Measurements from ENCODE around the gene NR2F2. TPM values are rescaled to one million over a fixed set of nuclear protein-coding genes. Genes with fewer than 3 reads are reported as not detected.

Gene NR2F2
- total and polyA plus RNA-seq, 2 donors (not counting 1 experiment from before 2014, with no cell fraction given) = not detected

GRCh38 chr15:96356494-96357455 lies 26.3 kb downstream of the NR2F2 start:
- ATAC-seq (ENCODE audit: low read depth) (peak; percentile 47), DNase-seq (peak; percentile 59)
- Histone ChIP-seq H3K27ac (ENCODE audit: low read length in 2 of 2) (no peak overlapping the region), H3K4me2 (replicated peaks; ENCODE audit: low read depth, low read length, poor library complexity, severe bottlenecking) (peak overlapping the region; percentile 84), H3K9me3 (ENCODE audit: control extremely low read depth in 1 of 3, control insufficient read depth in 2 of 3, insufficient read depth in 1 of 3, low read length in 2 of 3) (peaks cover 0 to 71% (median 0%) of the 10 kb centered on the region in 3 donors), H3K36me3 (replicated peaks in 1 of 2; ENCODE audit: control extremely low read depth in 1 of 2, control insufficient read depth in 1 of 2, extremely low read depth in 1 of 2, insufficient read depth in 2 of 2, low read length in 1 of 2) (no peaks in the 10 kb centered on the region), H3K4me1 (ENCODE audit: control insufficient read depth in 2 of 2, insufficient read depth in 2 of 2, low read length in 2 of 2) (peaks cover 21 to 24% of the 10 kb centered on the region in 2 donors), H3K27me3 (replicated peaks in 1 of 4; ENCODE audit: control extremely low read depth in 1 of 4, control insufficient read depth in 3 of 4, insufficient read depth in 4 of 4, low read length in 3 of 4) (peaks cover 0 to 97% (median 51%) of the 10 kb centered on the region in 4 experiments), H4K20me1 (ENCODE audit: control insufficient read depth, insufficient read depth, low read length, poor library complexity, severe bottlenecking) (no peaks in the 10 kb centered on the region), H2AFZ (ENCODE audit: insufficient read depth, low read depth, low read length, poor library complexity, severe bottlenecking) (peak overlapping the region; percentile 68), H3K79me2 (ENCODE audit: control insufficient read depth, insufficient read depth, low read length) (no peaks in the 10 kb centered on the region), H3K4me3 (ENCODE audit: control extremely low read depth in 1 of 5, extremely low read depth in 1 of 5, insufficient read depth in 1 of 5, low read depth in 2 of 5, low read length in 4 of 5) (peak overlapping the region; percentile 25 to 61 (median 33)), H3K9ac (ENCODE audit: low read length) (peak overlapping the region; percentile 56)
- CTCF ChIA-PET = interaction anchor here (0.6 to 0.7 kb wide), 2 partner anchors 11 to 1097 kb away, joined by 3 read pairs; no protein-coding TSS in a partner anchor
- TF ChIP-seq CTCF (IDR thresholded peaks at IDR 0.05) = peak; percentile 76
- TF ChIP-seq EZH2 (IDR thresholded peaks at IDR 0.05; ENCODE audit: borderline replicate concordance, insufficient read depth, low read depth, low read length, poor library complexity, severe bottlenecking) = no peak
- peaks cover 58% of the 10 kb centered on the region for H3K27me3 Mint-ChIP-seq
- H3K9me3 Mint-ChIP-seq (ENCODE audit: insufficient read depth) = no peaks in the 10 kb centered on the region
- intact Hi-C loops (cut with micrococcal nuclease) = no loop called here
- H3K4me1 Mint-ChIP-seq = peaks cover 21% of the 10 kb centered on the region
- 2% methylated on average over 54 of the region's 67 CpGs for WGBS (ENCODE audit: insufficient coverage)
- no peak overlapping the region for H3K27ac Mint-ChIP-seq
- H3K4me3 Mint-ChIP-seq = peak overlapping the region; percentile 84
- POLR2A ChIA-PET = no interaction called here
